CD14-positive monocyte (primary cell): ENCODE data around the gene CMTM4. TPM values are rescaled to one million over a fixed set of nuclear protein-coding genes. Genes with fewer than 3 reads are reported as not detected.

Experiments
- DNase-seq, 3 donors: peaks; one replicate each; pipeline ENCODE4 v3.0.0-alpha.2; 2011 to 2022
- H2AFZ ChIP-seq: 2 replicates; pipeline ENCODE4 v1.6.0; 2012; ENCODE audit warnings: mild to moderate bottlenecking, low read depth, low read length, inconsistent platforms; ENCODE audit not compliant: insufficient read depth, poor library complexity, severe bottlenecking
- H3K27ac ChIP-seq, 2 donors: 1 replicate in 1 of 2; 2 replicates in 1 of 2; pipeline ENCODE4 v1.5.1; 2012 to 2013; ENCODE audit warnings: low read length in 2 of 2, control low read depth in 1 of 2, inconsistent platforms in 1 of 2, low read depth in 1 of 2, mild to moderate bottlenecking in 1 of 2
- H3K27me3 ChIP-seq, 2 donors: one replicate each; pipeline versions ENCODE4 v1.6.0 to v1.6.1; 2011 to 2013; ENCODE audit warnings: low read length in 2 of 2; ENCODE audit not compliant: control insufficient read depth in 2 of 2, insufficient read depth in 2 of 2
- H3K36me3 ChIP-seq, 2 donors: replicated peaks in 1 of 2; 1 replicate in 1 of 2; 2 replicates in 1 of 2; pipeline versions ENCODE4 v1.5.1 to v1.6.1; 2012 to 2013; ENCODE audit warnings: low read length in 2 of 2, control low read depth in 1 of 2, inconsistent platforms in 1 of 2, mild to moderate bottlenecking in 1 of 2; ENCODE audit not compliant: insufficient read depth in 2 of 2, control insufficient read depth in 1 of 2
- H3K4me1 ChIP-seq, 2 donors: 1 replicate in 1 of 2; 2 replicates in 1 of 2; pipeline versions ENCODE4 v1.5.1 to v1.6.1; 2012 to 2013; ENCODE audit warnings: low read length in 2 of 2, control low read depth in 1 of 2, inconsistent platforms in 1 of 2, mild to moderate bottlenecking in 1 of 2, moderate library complexity in 1 of 2; ENCODE audit not compliant: insufficient read depth in 2 of 2, control insufficient read depth in 1 of 2
- H3K4me2 ChIP-seq: replicated peaks from 2 replicates; pipeline ENCODE3; 2012; ENCODE audit warnings: low read length, moderate library complexity, mild to moderate bottlenecking; ENCODE audit not compliant: poor library complexity, severe bottlenecking; ENCODE audit errors: extremely low read depth
- H3K4me3 ChIP-seq, 3 experiments: fragments of 200-600 bp in 1 of 3; sonication (generic) in 1 of 3; replicated peaks in 1 of 3; 1 replicate in 2 of 3; 2 replicates in 1 of 3; pipeline ENCODE4 v1.5.1; 2011 to 2013; ENCODE audit warnings: low read length in 3 of 3, mild to moderate bottlenecking in 3 of 3, control low read depth in 2 of 3, low read depth in 2 of 3, inconsistent platforms in 1 of 3, moderate library complexity in 1 of 3
- H3K79me2 ChIP-seq: 2 replicates; pipeline ENCODE4 v1.6.0; 2012; ENCODE audit warnings: mild to moderate bottlenecking, control low read depth, inconsistent platforms, low read length, moderate library complexity; ENCODE audit not compliant: insufficient read depth
- H3K9ac ChIP-seq: 2 replicates; pipeline ENCODE4 v1.6.0; 2017; ENCODE audit warnings: low read length, mild to moderate bottlenecking; ENCODE audit not compliant: insufficient read depth, poor library complexity, severe bottlenecking
- H3K9me3 ChIP-seq, 2 donors: replicated peaks in 1 of 2; 1 replicate in 1 of 2; 2 replicates in 1 of 2; pipeline versions ENCODE4 v1.5.1 to v1.6.1; 2012 to 2013; ENCODE audit warnings: low read length in 2 of 2, control low read depth in 1 of 2; ENCODE audit not compliant: control insufficient read depth in 1 of 2, insufficient read depth in 1 of 2
- H4K20me1 ChIP-seq: 2 replicates; pipeline ENCODE4 v1.6.0; 2012; ENCODE audit warnings: mild to moderate bottlenecking, low read length, control low read depth, moderate library complexity; ENCODE audit not compliant: insufficient read depth
- H3K27ac Mint-ChIP-seq, 7 donors: one replicate each; pipeline ENCODE4 v1.8.0; 2020; ENCODE audit warnings: mild to moderate bottlenecking in 7 of 7, mixed read lengths in 7 of 7, moderate library complexity in 6 of 7, inconsistent platforms in 2 of 7
- H3K27me3 Mint-ChIP-seq, 3 donors: one replicate each; pipeline ENCODE4 v1.8.0; 2021 to 2022; ENCODE audit warnings: low read depth in 3 of 3, mild to moderate bottlenecking in 3 of 3, mixed read lengths in 3 of 3, moderate library complexity in 3 of 3, inconsistent platforms in 1 of 3
- H3K36me3 Mint-ChIP-seq, 2 donors: one replicate each; pipeline ENCODE4 v1.8.0; 2020; ENCODE audit warnings: mixed read lengths in 2 of 2, inconsistent platforms in 1 of 2, mild to moderate bottlenecking in 1 of 2
- H3K4me1 Mint-ChIP-seq: one replicate; pipeline ENCODE4 v1.8.0; 2020; ENCODE audit warnings: mild to moderate bottlenecking, mixed read lengths
- H3K4me3 Mint-ChIP-seq, 2 donors: one replicate each; pipeline ENCODE4 v1.8.0; 2020; ENCODE audit warnings: mild to moderate bottlenecking in 2 of 2, mixed read lengths in 2 of 2, moderate library complexity in 1 of 2
- H3K9me3 Mint-ChIP-seq, 7 donors: one replicate each; pipeline ENCODE4 v1.8.0; 2020 to 2022; ENCODE audit warnings: mixed read lengths in 7 of 7, mild to moderate bottlenecking in 6 of 7, moderate library complexity in 6 of 7, inconsistent platforms in 2 of 7
- WGBS: methylation state at CpG from one replicate; pipeline ENCODE4 v1.1.5; 2013; ENCODE audit warnings: missing lambda C conversion rate; ENCODE audit not compliant: insufficient coverage; 5-methylcytosine and 5-hydroxymethylcytosine counted together
- intact Hi-C, 2 donors: fragments of 100-400 bp; cut with micrococcal nuclease; formaldehyde crosslinking; loops; one replicate each; pipeline versions ENCODE4 v1.15.0 to v1.15.1; 2023
- polyA plus RNA-seq, 3 donors: library from polyadenylated mRNA; depleted of rRNA in 1 of 3; unstranded in 2 of 3; stranded (reverse) in 1 of 3; fragments of 300-500 nt in 2 of 3; fragments of >200 nt in 1 of 3; fragmentation: Illumina TruSeq in 2 of 3; gene quantifications; 1 replicate in 2 of 3; 2 replicates in 1 of 3; pipeline ENCODE4 v1.2.3, GENCODE V29; 2012 to 2021
- TF ChIP-seq, protein P1 (sequence below): fragments of 200-600 bp; IDR thresholded peaks from one replicate; pipeline ENCODE4 v1.8.0; 2022; ENCODE audit warnings: antibody characterized with exemption, mild to moderate bottlenecking

Gene CMTM4
- polyA plus RNA-seq, 3 donors: 0.41 to 21.2 (median 0.45) TPM

DNA sequence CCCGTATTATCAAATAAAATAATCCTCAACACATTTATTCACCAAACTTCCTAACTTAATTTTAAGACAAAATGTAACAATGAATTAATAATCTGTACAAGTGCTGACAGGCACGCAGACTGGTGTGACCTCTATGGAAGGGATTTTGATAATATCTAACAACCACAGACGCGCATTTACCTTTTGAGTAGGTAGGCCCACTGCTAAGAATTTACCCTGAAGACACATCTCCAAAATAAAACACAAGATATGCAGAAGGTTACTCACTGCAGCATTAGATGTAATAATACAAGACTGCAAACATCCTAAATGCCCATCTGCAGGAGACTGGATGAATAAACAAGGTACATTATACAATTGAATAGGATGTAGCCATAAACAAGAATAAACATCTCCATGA, 22.7 kb upstream of the CMTM4 start:
- no peak overlapping the region for H3K4me3 ChIP-seq
- no peaks in the 10 kb centered on the region for H3K27me3 ChIP-seq
- no peak overlapping the region for H2AFZ ChIP-seq
- no peak overlapping the region for H3K27ac ChIP-seq
- H3K79me2 ChIP-seq: no peaks in the 10 kb centered on the region
- Mint-ChIP-seq H3K36me3 (peaks cover 37 to 57% of the 10 kb centered on the region in 2 donors), H3K27me3 (peaks cover 0 to 2% (median 0%) of the 10 kb centered on the region in 3 donors), H3K4me1 (peaks cover 4% of the 10 kb centered on the region), H3K9me3 (no peaks in the 10 kb centered on the region), H3K4me3 (no peak overlapping the region), H3K27ac (no peak overlapping the region)
- intact Hi-C loops: loop anchor here in 1 of 2 donors (10.0 kb wide), 1 partner anchor 54 kb away; no protein-coding TSS in a partner anchor
- no peak overlapping the region for H3K4me2 ChIP-seq
- H3K36me3 ChIP-seq: peaks cover 35 to 60% of the 10 kb centered on the region in 2 donors
- peaks cover 9% of the 10 kb centered on the region for H4K20me1 ChIP-seq
- WGBS: no CpG with 5 or more reads among the region's 4 CpGs
- TF ChIP-seq, protein P1, sequence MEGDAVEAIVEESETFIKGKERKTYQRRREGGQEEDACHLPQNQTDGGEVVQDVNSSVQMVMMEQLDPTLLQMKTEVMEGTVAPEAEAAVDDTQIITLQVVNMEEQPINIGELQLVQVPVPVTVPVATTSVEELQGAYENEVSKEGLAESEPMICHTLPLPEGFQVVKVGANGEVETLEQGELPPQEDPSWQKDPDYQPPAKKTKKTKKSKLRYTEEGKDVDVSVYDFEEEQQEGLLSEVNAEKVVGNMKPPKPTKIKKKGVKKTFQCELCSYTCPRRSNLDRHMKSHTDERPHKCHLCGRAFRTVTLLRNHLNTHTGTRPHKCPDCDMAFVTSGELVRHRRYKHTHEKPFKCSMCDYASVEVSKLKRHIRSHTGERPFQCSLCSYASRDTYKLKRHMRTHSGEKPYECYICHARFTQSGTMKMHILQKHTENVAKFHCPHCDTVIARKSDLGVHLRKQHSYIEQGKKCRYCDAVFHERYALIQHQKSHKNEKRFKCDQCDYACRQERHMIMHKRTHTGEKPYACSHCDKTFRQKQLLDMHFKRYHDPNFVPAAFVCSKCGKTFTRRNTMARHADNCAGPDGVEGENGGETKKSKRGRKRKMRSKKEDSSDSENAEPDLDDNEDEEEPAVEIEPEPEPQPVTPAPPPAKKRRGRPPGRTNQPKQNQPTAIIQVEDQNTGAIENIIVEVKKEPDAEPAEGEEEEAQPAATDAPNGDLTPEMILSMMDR: no peak
- H3K9ac ChIP-seq: no peak overlapping the region
- H3K9me3 ChIP-seq: no peaks in the 10 kb centered on the region
- no peak for DNase-seq
- no peaks in the 10 kb centered on the region for H3K4me1 ChIP-seq

DNA sequence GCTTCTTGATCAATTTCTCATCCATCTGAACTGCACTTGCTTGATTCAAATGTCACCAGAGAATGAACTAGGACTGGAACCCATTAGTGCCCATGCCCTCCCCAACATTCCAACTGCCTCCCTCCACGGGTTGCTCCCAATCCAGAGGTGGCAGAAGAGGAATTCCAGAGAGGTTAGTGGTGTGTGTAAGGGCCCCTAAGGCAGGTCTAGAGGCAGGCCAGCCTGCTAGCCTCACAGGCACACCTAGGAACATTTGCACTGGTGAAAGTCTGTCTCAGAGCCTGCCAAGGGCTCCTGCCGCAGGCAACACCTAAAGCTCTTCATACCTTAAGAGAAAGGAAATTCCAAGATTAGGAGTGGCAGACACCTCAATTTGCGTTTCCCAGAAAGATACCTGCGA, 21.2 kb upstream of the CMTM4 start:
- no peaks in the 10 kb centered on the region for H3K79me2 ChIP-seq
- H2AFZ ChIP-seq: no peak overlapping the region
- H3K9ac ChIP-seq: no peak overlapping the region
- H3K4me1 Mint-ChIP-seq: peaks cover 4% of the 10 kb centered on the region
- H3K27me3 ChIP-seq: no peaks in the 10 kb centered on the region
- H3K4me2 ChIP-seq: no peak overlapping the region
- H3K27ac Mint-ChIP-seq: no peak overlapping the region
- peaks cover 23 to 43% of the 10 kb centered on the region in 2 donors for H3K36me3 Mint-ChIP-seq
- H3K4me3 ChIP-seq: no peak overlapping the region
- peaks cover 20 to 46% of the 10 kb centered on the region in 2 donors for H3K36me3 ChIP-seq
- WGBS: 100% methylated on average over 1 of the region's 4 CpGs
- H3K27me3 Mint-ChIP-seq: peaks cover 0 to 3% (median 0%) of the 10 kb centered on the region in 3 donors
- TF ChIP-seq, protein P1: no peak
- H4K20me1 ChIP-seq: peaks cover 3% of the 10 kb centered on the region
- no peaks in the 10 kb centered on the region for H3K4me1 ChIP-seq
- H3K9me3 Mint-ChIP-seq: no peaks in the 10 kb centered on the region
- H3K9me3 ChIP-seq: no peaks in the 10 kb centered on the region
- intact Hi-C loops: loop anchor here in 1 of 2 donors (10.0 kb wide), 1 partner anchor 53 kb away; no protein-coding TSS in a partner anchor
- H3K27ac ChIP-seq: no peak overlapping the region
- H3K4me3 Mint-ChIP-seq: no peak overlapping the region
- no peak for DNase-seq
